Upper lobe of left lung (tissue), 4 donors: ENCODE data around the gene SHE.

Experiments
- POLR2A ChIP-seq, 4 donors: fragments of 450-650 bp; IDR thresholded peaks; one replicate each; pipeline ENCODE4 v1.5.1; 2016 to 2017; ENCODE audit warnings: antibody characterized with exemption in 4 of 4, mild to moderate bottlenecking in 2 of 4
- POLR2AphosphoS5 ChIP-seq, 2 donors: sonication (generic); formaldehyde crosslinking; IDR thresholded peaks; one replicate each; pipeline ENCODE4 v1.5.1; 2017; ENCODE audit warnings: antibody characterized with exemption in 2 of 2
- TF ChIP-seq, protein P1 (sequence below), 6 experiments: fragments of 450-650 bp in 4 of 6; fragments of 200-600 bp in 2 of 6; sonication (generic) in 2 of 6; IDR thresholded peaks; one replicate each; pipeline ENCODE4 v1.5.1; 2016 to 2019; ENCODE audit warnings: antibody characterized with exemption in 6 of 6

GRCh38 chr1:154443274-154444013 is 58.8 kb downstream of the SHE start:
- TF ChIP-seq, protein P1, sequence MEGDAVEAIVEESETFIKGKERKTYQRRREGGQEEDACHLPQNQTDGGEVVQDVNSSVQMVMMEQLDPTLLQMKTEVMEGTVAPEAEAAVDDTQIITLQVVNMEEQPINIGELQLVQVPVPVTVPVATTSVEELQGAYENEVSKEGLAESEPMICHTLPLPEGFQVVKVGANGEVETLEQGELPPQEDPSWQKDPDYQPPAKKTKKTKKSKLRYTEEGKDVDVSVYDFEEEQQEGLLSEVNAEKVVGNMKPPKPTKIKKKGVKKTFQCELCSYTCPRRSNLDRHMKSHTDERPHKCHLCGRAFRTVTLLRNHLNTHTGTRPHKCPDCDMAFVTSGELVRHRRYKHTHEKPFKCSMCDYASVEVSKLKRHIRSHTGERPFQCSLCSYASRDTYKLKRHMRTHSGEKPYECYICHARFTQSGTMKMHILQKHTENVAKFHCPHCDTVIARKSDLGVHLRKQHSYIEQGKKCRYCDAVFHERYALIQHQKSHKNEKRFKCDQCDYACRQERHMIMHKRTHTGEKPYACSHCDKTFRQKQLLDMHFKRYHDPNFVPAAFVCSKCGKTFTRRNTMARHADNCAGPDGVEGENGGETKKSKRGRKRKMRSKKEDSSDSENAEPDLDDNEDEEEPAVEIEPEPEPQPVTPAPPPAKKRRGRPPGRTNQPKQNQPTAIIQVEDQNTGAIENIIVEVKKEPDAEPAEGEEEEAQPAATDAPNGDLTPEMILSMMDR (IDR thresholded peaks at IDR 0.05): no peak
- TF ChIP-seq POLR2A (IDR thresholded peaks at IDR 0.05) (no peak), POLR2AphosphoS5 (IDR thresholded peaks at IDR 0.05) (no peak)
